Measurements from ENCODE around the gene ARHGEF4.

DNA sequence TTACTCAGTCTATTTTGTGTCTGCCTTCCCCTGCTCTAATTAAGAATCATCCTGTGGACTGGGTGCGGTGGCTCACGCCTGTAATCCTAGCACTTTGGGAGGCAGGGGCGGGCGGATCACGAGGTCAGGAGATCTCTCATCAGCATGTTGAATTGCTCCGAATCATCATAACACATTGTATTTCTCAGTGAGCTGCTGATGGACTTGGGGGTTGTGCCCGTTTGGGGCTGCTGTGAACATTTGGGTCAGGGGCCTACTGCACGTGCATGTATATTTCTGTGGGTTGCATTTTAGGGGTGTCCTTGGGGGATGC is 84.4 kb downstream of the ARHGEF4 start:
- TF ChIP-seq CTCF (optimal IDR thresholded peaks at IDR 0.05 in 1 of 3, IDR thresholded peaks at IDR 0.05 in 1 of 3, conservative IDR thresholded peaks at IDR 0.05 in 1 of 3; ENCODE audit: extremely low read depth in 1 of 3, insufficient read depth in 2 of 3, low read length in 3 of 3) (no peak), EZH2 (IDR thresholded peaks at IDR 0.05; ENCODE audit: low read length) (no peak)

Measured in keratinocyte (primary cell).